ENCODE data around the gene GMPS. TPM values are rescaled to one million over a fixed set of nuclear protein-coding genes. Genes with fewer than 3 reads are reported as not detected.

The GMPS gene
- total and polyA plus RNA-seq, 10 of the 15 experiments (the other 5 are each of a cell fraction or from before 2014, with no cell fraction given), result 33.2 to 143 (median 79.0) TPM

- no peak for TF ChIP-seq ZNF217 (IDR thresholded peaks at IDR 0.05)
- no peak for TF ChIP-seq ATF3 (IDR thresholded peaks at IDR 0.05; ENCODE audit: borderline replicate concordance, extremely low read depth, low read depth, low read length)
- TF ChIP-seq BRCA1 (IDR thresholded peaks at IDR 0.05; ENCODE audit: low read depth, low read length), result no peak
- TF ChIP-seq ZNF24 (IDR thresholded peaks at IDR 0.05), result no peak
- TF ChIP-seq TAF1 (IDR thresholded peaks at IDR 0.05; ENCODE audit: borderline replicate concordance, low read depth, low read length), result no peak
- TF ChIP-seq SMAD1 (IDR thresholded peaks at IDR 0.05; ENCODE audit: low read depth, partially characterized antibody), result no peak
- no peak for TF ChIP-seq MYC (IDR thresholded peaks at IDR 0.05; ENCODE audit: insufficient read depth, insufficient read length, insufficient replicate concordance, low read length, severe bottlenecking)
- TF ChIP-seq SIX5 (IDR thresholded peaks at IDR 0.05; ENCODE audit: low read depth, low read length, severe bottlenecking), result no peak
- no peak for TF ChIP-seq E2F8 (IDR thresholded peaks at IDR 0.05; ENCODE audit: low read depth, partially characterized antibody)
- TF ChIP-seq CBX3 (IDR thresholded peaks at IDR 0.05; ENCODE audit: borderline replicate concordance, low read depth), result no peak
- no peak for TF ChIP-seq ATF7 (IDR thresholded peaks at IDR 0.05; ENCODE audit: low read depth)
- TF ChIP-seq PKNOX1 (IDR thresholded peaks at IDR 0.05), result no peak
- TF ChIP-seq CUX1 (IDR thresholded peaks at IDR 0.05; ENCODE audit: insufficient replicate concordance, low read depth, low read length), result no peak
- no peak for TF ChIP-seq PBX3 (IDR thresholded peaks at IDR 0.05; ENCODE audit: insufficient replicate concordance, low read depth, low read length)
- H3K9ac ChIP-seq (ENCODE audit: control insufficient read depth, insufficient read depth, low read length), result no peak overlapping the region
- no peak for DNase-seq (ENCODE audit: low read depth, low spot score)
- no peaks in the 10 kb centered on the region for H3K27me3 ChIP-seq (replicated peaks in 1 of 2; ENCODE audit: control insufficient read depth in 2 of 2, insufficient read depth in 2 of 2, low read length in 1 of 2)
- ChIA-PET SMC1A (ENCODE audit: uncharacterized antibody, unreplicated experiment) (no interaction called here), RAD21 (ENCODE audit: unreplicated experiment) (interaction anchor here (1.4 kb wide), 1 partner anchor 186 kb away, joined by 3 read pairs; the partner anchor contains the start of gene C3orf33), POLR2A (no interaction called here), CTCF (no interaction called here)
- no TSS peak for BruUV-seq (replicated peaks)
- H3K4me2 ChIP-seq (ENCODE audit: control insufficient read depth, insufficient read depth), result no peak overlapping the region
- in situ Hi-C loops (cut with MboI), result no loop called here
- WGBS (ENCODE audit: insufficient coverage, insufficient replicate concordance, low lambda C conversion rate, missing lambda C conversion rate), result 5% methylated on average over 1 of the region's 1 CpG
- no peaks in the 10 kb centered on the region for H3K4me1 ChIP-seq (ENCODE audit: control insufficient read depth, insufficient read depth, low read length)
- no peak for ATAC-seq
- H3K36me3 ChIP-seq (ENCODE audit: control insufficient read depth in 2 of 2, insufficient read depth in 2 of 2, low read length in 1 of 2), result no peaks in the 10 kb centered on the region
- intact Hi-C loops (cut with micrococcal nuclease; ENCODE audit: unreplicated experiment), result no loop called here
- FAIRE-seq, result no peak
- no peaks in the 10 kb centered on the region for H3K9me3 ChIP-seq (replicated peaks; ENCODE audit: control insufficient read depth, insufficient read depth, low read length)
- no peaks in the 10 kb centered on the region; the same call in 1 of the 2 replicates for H4K20me1 ChIP-seq (ENCODE audit: control insufficient read depth, insufficient read depth)
- H3K27ac ChIP-seq (ENCODE audit: control insufficient read depth, insufficient read depth), result no peak overlapping the region
- H3K4me3 ChIP-seq, result no peak overlapping the region
- no peaks in the 10 kb centered on the region for H3K79me2 ChIP-seq (ENCODE audit: control insufficient read depth, insufficient read depth, low read length)
- H2AFZ ChIP-seq (ENCODE audit: control insufficient read depth, low read depth, low read length), result no peak overlapping the region
These were observed 121.4 kb downstream of the GMPS start for GRCh38 chr3:155991847-155992246.

All from GM12878 (cell line).